ENCODE data around the gene ROR1. TPM values are rescaled to one million over a fixed set of nuclear protein-coding genes. Genes with fewer than 3 reads are reported as not detected.
"Not testable (repeated sequence)": the region's sequence is repeated elsewhere in the genome, so short reads cannot be mapped to it uniquely, and the experiment has no call there.

Gene ROR1
- total and polyA plus RNA-seq, 8 donors = 25.5 to 95.8 (median 83.0) TPM

DNA sequence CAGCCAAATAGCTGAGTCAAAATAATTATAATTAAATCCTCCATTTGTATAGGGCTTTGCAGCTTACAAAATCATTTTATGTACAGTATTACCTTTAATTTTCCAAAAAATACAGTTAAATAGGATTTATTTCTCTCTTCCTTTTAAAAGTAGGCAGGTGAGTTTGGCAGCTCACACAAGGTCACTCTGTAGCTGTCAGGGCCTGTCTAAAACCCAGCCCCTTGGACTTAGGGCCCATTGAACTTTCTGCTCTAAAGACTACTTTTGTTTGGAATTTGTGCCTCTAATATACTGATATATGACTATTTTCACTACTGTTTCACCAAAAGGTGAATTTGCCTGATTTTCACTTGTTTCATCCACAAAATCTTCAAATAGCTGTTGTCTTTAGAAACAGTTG lies 10.3 kb downstream of the ROR1 start:
- H3K9me3 ChIP-seq = no peaks in the 10 kb centered on the region
- no peak overlapping the region for H3K4me3 ChIP-seq
- ATAC-seq (no peak), DNase-seq (no peak)
- intact Hi-C loops (cut with DNase I) = no loop called here
- no peaks in the 10 kb centered on the region for H3K27me3 ChIP-seq
- H3K27ac ChIP-seq = no peak overlapping the region
- TF ChIP-seq, protein P1, sequence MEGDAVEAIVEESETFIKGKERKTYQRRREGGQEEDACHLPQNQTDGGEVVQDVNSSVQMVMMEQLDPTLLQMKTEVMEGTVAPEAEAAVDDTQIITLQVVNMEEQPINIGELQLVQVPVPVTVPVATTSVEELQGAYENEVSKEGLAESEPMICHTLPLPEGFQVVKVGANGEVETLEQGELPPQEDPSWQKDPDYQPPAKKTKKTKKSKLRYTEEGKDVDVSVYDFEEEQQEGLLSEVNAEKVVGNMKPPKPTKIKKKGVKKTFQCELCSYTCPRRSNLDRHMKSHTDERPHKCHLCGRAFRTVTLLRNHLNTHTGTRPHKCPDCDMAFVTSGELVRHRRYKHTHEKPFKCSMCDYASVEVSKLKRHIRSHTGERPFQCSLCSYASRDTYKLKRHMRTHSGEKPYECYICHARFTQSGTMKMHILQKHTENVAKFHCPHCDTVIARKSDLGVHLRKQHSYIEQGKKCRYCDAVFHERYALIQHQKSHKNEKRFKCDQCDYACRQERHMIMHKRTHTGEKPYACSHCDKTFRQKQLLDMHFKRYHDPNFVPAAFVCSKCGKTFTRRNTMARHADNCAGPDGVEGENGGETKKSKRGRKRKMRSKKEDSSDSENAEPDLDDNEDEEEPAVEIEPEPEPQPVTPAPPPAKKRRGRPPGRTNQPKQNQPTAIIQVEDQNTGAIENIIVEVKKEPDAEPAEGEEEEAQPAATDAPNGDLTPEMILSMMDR (IDR thresholded peaks at IDR 0.05) = no peak
- no peaks in the 10 kb centered on the region for H3K36me3 ChIP-seq
- no peaks in the 10 kb centered on the region for H3K4me1 ChIP-seq

DNA sequence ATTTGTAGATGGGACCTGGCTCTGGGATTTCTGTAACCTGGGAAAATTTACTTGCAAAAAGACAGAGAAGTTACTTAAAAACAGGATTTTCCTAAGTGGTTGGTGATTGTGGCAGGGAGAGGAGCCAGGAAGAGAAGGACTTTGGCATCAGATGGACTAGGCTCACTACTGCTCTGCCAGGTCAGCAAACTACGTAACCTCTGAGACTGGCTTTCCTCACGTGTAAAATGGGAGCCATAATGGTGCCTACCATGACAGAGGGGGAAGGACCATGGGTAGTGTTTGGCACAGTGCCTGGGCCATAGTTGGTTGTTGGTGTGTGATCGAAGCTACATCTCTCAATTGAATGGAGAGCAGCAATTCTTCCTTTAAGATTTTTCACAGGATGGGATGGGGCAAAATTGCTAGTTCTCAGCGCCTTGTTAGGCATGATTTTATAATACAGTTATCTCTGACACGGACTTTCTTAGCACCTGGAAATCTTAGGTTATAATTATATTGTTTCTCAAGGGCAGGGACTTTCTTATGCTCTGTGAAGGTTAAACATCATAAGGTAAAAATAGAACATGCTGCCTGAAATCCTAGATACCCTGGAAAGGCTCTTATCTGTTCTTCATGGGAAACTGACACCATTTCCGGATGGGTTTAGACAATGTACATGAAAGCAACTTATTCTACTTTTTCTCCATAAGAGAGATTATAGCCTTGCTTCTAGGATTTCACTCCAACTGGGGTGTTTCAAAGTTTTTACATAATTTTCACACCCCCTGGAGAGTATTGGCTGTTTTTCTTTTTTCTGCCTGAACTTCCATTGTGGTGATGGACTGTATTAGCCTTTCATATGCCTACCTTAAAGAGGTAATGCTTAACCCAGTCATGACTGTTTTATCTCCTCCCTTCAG lies 10.9 kb downstream of the ROR1 start:
- intact Hi-C loops (cut with DNase I) = no loop called here
- Histone ChIP-seq H3K4me3 (no peak overlapping the region), H3K27ac (no peak overlapping the region), H3K4me1 (no peaks in the 10 kb centered on the region), H3K36me3 (no peaks in the 10 kb centered on the region), H3K27me3 (no peaks in the 10 kb centered on the region), H3K9me3 (no peaks in the 10 kb centered on the region)
- ATAC-seq = no peak
- TF ChIP-seq, protein P1 (IDR thresholded peaks at IDR 0.05) = no peak
- no peak for DNase-seq

DNA sequence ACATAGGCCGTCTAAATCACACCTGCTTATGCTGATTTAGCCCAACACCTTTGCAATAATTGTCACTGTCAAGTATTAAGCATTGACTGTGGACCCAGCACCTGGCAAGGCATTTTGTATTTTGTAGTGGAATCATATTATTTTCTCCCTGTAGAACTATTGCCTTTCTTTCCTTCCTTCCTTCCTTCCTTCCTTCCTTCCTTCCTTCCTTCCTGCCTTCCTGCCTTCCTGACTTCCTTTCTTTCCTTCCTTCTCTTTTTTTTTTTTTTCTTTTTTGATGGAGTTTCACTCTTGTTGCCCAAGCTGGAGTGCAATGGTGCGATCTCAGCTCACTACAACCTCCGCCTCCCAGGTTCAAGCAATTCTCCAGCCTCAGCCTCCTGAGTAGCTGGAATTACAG lies 13.5 kb downstream of the ROR1 start:
- H3K36me3 ChIP-seq; intact Hi-C loops (cut with DNase I); H3K27me3 ChIP-seq; H3K4me1 ChIP-seq; H3K4me3 ChIP-seq; H3K9me3 ChIP-seq; H3K27ac ChIP-seq; ATAC-seq; DNase-seq: not testable (repeated sequence)

DNA sequence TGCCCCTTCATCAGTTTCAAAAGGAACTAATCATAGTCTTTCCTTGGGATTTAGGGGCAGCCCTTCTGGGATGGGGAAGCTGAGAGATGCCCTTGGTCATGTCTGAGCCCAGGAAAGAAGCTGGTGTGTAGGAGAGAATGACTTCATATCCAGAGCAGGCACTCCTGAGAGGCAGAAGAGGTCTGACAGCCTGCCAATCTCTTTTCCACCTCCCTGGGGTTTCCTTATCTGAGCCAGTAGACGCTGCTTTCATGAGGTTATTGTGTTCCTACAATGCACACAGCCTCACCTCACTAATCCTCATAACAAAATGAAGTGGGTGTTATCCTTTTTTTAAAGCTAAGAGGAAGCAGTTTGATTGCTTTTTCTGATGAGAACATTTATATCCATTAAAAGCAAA lies 14.1 kb downstream of the ROR1 start:
- Histone ChIP-seq H3K36me3 (no peaks in the 10 kb centered on the region), H3K27ac (no peak overlapping the region), H3K4me3 (no peak overlapping the region), H3K4me1 (no peaks in the 10 kb centered on the region), H3K9me3 (no peaks in the 10 kb centered on the region), H3K27me3 (no peaks in the 10 kb centered on the region)
- ATAC-seq = peak; percentile 92
- intact Hi-C loops (cut with DNase I) = no loop called here
- DNase-seq = peak in 1 of 4 donors; percentile 48
- TF ChIP-seq, protein P1 (IDR thresholded peaks at IDR 0.05) = no peak

DNA sequence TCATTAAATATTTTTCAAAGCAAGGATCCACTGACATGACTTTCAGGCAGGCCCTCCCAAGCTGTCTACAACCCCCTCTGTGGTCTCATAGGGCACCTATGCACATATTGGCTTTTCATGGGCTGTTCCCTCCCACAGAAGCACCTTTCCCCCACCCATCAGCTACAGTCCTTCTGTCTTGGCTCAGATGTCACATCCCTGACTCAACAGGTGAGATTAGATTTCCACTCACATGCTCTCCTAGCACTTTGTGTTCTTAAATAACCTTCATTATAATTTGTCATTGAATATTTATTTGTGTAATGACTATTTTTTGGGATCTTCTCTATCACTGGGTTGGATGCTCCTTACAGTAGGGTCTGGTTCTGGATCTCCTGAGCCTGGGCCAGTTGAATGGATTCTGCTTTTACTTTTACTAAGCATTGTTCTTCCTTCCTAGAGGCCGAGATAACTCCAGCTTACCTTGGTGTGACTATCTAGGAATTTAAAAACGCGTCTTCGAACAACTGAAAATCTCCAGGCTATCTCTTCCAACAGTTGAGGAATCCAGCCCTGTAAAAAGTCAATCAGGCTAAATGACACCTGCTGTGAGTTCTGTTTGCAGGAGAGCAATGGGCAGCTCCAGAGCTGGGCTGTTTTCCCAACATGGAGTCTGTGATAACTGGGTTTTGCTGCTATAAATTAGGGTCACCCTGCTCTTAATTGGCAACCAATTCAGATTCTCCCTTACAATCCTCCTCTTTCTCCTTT lies 16.2 kb downstream of the ROR1 start:
- Histone ChIP-seq H3K27me3 (no peaks in the 10 kb centered on the region), H3K9me3 (no peaks in the 10 kb centered on the region), H3K4me3 (no peak overlapping the region), H3K36me3 (no peaks in the 10 kb centered on the region), H3K4me1 (no peaks in the 10 kb centered on the region), H3K27ac (no peak overlapping the region)
- ATAC-seq (no peak), DNase-seq (no peak)
- TF ChIP-seq, protein P1 (IDR thresholded peaks at IDR 0.05) = no peak
- intact Hi-C loops (cut with DNase I) = no loop called here
